Measurements from ENCODE around the gene DAZAP2. TPM values are rescaled to one million over a fixed set of nuclear protein-coding genes. Genes with fewer than 3 reads are reported as not detected.
A peak's percentile ranks its signal among the peaks of the same experiment; 100 is the strongest.
"Not testable (repeated sequence)": the region's sequence is repeated elsewhere in the genome, so short reads cannot be mapped to it uniquely, and the experiment has no call there.

The DAZAP2 gene
- total and polyA plus RNA-seq, 12 donors: 39.7 to 228 (median 165) TPM

GRCh38 chr12:51219322-51219721 is 19.3 kb upstream of the DAZAP2 start:
- DNase-seq (no peak), ATAC-seq (no peak)
- Histone ChIP-seq H3K4me1 (peaks cover 6 to 26% (median 19%) of the 10 kb centered on the region in 9 donors), H3K4me3 (peak overlapping the region in 1 of 10 donors; percentile 98), H3K27ac (peak overlapping the region in 7 of 10 donors; percentile 90 to 97 (median 96)), H3K36me3 (no peaks in the 10 kb centered on the region), H3K9me3 (no peaks in the 10 kb centered on the region), H3K27me3 (no peaks in the 10 kb centered on the region)
- 82 to 87% methylated on average over 5 of the region's 5 CpGs for WGBS, 2 donors
- TF ChIP-seq CTCF (IDR thresholded peaks at IDR 0.05): no peak
- intact Hi-C loops (cut with DNase I): loop anchor here in 6 of 10 donors (2.0 to 5.0 kb wide), 5 partner anchors 19 to 172 kb away; partner anchors contain the start of genes DAZAP2 (in 2 of the 6), TFCP2 (in 2 of the 6) and LETMD1 (in 1 of the 6)

- ATAC-seq, H3K36me3 ChIP-seq, DNase-seq, H3K9me3 ChIP-seq, H3K27ac ChIP-seq, H3K27me3 ChIP-seq, H3K4me3 ChIP-seq: not testable (repeated sequence)
- intact Hi-C loops (cut with DNase I): loop anchor here in 6 of 10 donors (2.0 to 5.0 kb wide), 5 partner anchors 19 to 173 kb away; partner anchors contain the start of genes DAZAP2 (in 2 of the 6), TFCP2 (in 2 of the 6) and LETMD1 (in 1 of the 6)
- peaks cover 6 to 26% (median 19%) of the 10 kb centered on the region in 9 donors for H3K4me1 ChIP-seq
- 83 to 91% methylated on average over 12 of the region's 12 CpGs for WGBS, 2 donors
Observed at GRCh38 chr12:51219857-51220256, 18.8 kb upstream of the DAZAP2 start.

GRCh38 chr12:51222461-51222860 is 16.2 kb upstream of the DAZAP2 start:
- Histone ChIP-seq H3K27me3 (no peaks in the 10 kb centered on the region), H3K9me3 (no peaks in the 10 kb centered on the region), H3K4me1 (peaks cover 6 to 16% (median 12%) of the 10 kb centered on the region in 9 donors), H3K27ac (no peak overlapping the region), H3K4me3 (no peak overlapping the region), H3K36me3 (no peaks in the 10 kb centered on the region)
- no peak for ATAC-seq
- intact Hi-C loops (cut with DNase I): no loop called here
- DNase-seq: no peak
- 45 to 50% methylated on average over 7 of the region's 7 CpGs for WGBS, 2 donors
- no peak for TF ChIP-seq CTCF (IDR thresholded peaks at IDR 0.05)

GRCh38 chr12:51224625-51225024 is 14.0 kb upstream of the DAZAP2 start:
- 90 to 93% methylated on average over 3 of the region's 3 CpGs for WGBS, 2 donors
- Histone ChIP-seq H3K4me3 (no peak overlapping the region), H3K27me3 (no peaks in the 10 kb centered on the region), H3K4me1 (peaks cover 0 to 1% (median 0%) of the 10 kb centered on the region in 9 donors), H3K27ac (no peak overlapping the region), H3K36me3 (no peaks in the 10 kb centered on the region), H3K9me3 (no peaks in the 10 kb centered on the region)
- intact Hi-C loops (cut with DNase I): no loop called here
- DNase-seq (no peak), ATAC-seq (no peak)
- no peak for TF ChIP-seq CTCF (IDR thresholded peaks at IDR 0.05)

- intact Hi-C loops (cut with DNase I): no loop called here
- WGBS, 2 donors: 93 to 94% methylated on average over 4 of the region's 4 CpGs
- Histone ChIP-seq H3K4me3 (no peak overlapping the region), H3K4me1 (no peaks in the 10 kb centered on the region), H3K36me3 (no peaks in the 10 kb centered on the region), H3K27ac (no peak overlapping the region), H3K27me3 (no peaks in the 10 kb centered on the region), H3K9me3 (no peaks in the 10 kb centered on the region)
- no peak for DNase-seq
- no peak for ATAC-seq
- TF ChIP-seq CTCF (IDR thresholded peaks at IDR 0.05): no peak
Observed at GRCh38 chr12:51225234-51225633, 13.4 kb upstream of the DAZAP2 start.
